ENCODE data around the gene EME1. TPM values are rescaled to one million over a fixed set of nuclear protein-coding genes. Genes with fewer than 3 reads are reported as not detected.
A peak's percentile ranks its signal among the peaks of the same experiment; 100 is the strongest.

EME1 gene
- total RNA-seq, 2 donors from 2014 or later, result 0.55 to 1.3 TPM

- H3K9me3 ChIP-seq (ENCODE audit: control insufficient read depth, low read length, poor library complexity, severe bottlenecking), result no peaks in the 10 kb centered on the region
- Mint-ChIP-seq H3K4me3 (peak overlapping the region; percentile 19), H3K27ac (no peak overlapping the region), H3K4me1 (no peaks in the 10 kb centered on the region), H3K36me3 (ENCODE audit: low read depth) (no peaks in the 10 kb centered on the region), H3K27me3 (no peaks in the 10 kb centered on the region)
- no peak for ATAC-seq
- DNase-seq, result no peak
Measured at GRCh38 chr17:50379351-50380132, 6.5 kb downstream of the EME1 start.

DNA sequence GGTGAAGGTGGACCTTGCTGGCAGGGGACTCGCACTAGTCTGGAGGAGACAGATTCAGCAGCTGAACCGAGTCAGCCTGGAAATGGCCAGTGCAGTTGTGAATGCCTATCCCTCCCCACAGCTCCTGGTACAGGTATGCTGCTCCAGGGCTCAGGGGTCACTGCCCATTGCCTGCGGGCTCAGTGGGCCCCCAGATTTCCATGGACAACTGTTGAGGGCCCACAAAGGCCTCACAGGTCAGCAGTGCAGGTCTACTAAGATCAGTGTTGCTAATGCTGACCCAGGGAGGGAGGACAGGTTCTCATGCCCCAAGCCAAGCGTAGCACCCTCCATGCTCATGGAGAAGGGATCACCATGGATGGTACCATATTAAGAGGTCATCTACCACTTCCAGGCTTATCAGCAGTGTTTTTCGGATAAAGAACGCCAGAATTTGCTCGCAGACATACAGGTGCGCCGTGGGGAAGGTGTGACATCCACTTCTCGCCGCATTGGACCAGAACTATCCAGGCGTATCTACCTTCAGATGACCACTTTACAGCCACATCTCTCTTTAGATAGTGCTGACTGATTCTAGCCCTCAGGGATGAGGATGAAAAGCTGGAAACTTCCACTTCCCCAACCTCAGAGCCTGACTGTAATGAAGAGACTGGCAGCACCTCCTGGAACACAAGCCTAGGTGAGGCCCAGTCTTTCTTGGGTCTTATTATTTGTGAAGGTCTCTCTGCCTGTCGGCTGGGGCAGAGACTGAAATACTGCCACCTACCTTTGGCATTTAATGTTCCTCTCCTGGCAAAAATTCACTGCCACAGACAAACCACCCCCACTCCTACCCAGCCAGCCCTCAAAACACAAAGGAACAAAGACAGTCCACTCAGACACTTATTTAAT, 7.6 kb downstream of the EME1 start:
- Mint-ChIP-seq H3K27ac (no peak overlapping the region), H3K4me3 (no peak overlapping the region), H3K27me3 (no peaks in the 10 kb centered on the region), H3K36me3 (ENCODE audit: low read depth) (peaks cover 4% of the 10 kb centered on the region), H3K4me1 (peaks cover 3% of the 10 kb centered on the region)
- no peaks in the 10 kb centered on the region for H3K9me3 ChIP-seq (ENCODE audit: control insufficient read depth, low read length, poor library complexity, severe bottlenecking)
- peak; percentile 8 for ATAC-seq
- DNase-seq, result no peak

DNA sequence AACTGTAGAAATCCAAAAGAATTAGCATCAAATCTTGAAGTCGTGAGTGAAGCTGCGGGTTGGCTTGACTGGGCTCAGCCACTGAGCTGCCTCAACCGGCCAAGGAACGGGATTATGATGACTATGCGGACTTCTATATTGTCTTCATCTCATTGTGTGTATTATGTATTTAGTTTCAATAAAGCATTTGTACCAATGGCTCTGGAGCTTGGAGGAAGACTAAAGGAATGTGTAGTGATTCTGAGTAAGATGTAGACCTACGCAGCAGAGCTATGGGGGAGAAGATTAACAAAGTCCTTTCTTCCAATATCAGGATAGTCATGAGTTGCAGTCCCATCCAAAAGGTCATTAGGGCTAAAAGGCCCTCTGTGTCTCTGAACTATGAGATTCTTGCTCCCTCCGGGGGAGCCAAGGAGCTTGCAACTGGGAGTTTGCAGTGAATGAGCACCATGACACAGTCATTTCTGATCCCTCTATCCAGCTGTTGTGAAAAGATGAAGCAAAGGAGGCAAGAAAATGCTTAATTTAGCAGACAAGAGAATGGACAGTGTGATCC, 8.3 kb downstream of the EME1 start:
- Mint-ChIP-seq H3K4me3 (no peak overlapping the region), H3K4me1 (peaks cover 3% of the 10 kb centered on the region), H3K36me3 (ENCODE audit: low read depth) (peaks cover 4% of the 10 kb centered on the region), H3K27ac (no peak overlapping the region), H3K27me3 (no peaks in the 10 kb centered on the region)
- DNase-seq, result no peak
- H3K9me3 ChIP-seq (ENCODE audit: control insufficient read depth, low read length, poor library complexity, severe bottlenecking), result no peaks in the 10 kb centered on the region
- ATAC-seq, result no peak

GRCh38 chr17:50381920-50382319, 8.9 kb downstream of the EME1 start:
- peaks cover 4% of the 10 kb centered on the region for H3K36me3 Mint-ChIP-seq (ENCODE audit: low read depth)
- no peak for DNase-seq

DNA sequence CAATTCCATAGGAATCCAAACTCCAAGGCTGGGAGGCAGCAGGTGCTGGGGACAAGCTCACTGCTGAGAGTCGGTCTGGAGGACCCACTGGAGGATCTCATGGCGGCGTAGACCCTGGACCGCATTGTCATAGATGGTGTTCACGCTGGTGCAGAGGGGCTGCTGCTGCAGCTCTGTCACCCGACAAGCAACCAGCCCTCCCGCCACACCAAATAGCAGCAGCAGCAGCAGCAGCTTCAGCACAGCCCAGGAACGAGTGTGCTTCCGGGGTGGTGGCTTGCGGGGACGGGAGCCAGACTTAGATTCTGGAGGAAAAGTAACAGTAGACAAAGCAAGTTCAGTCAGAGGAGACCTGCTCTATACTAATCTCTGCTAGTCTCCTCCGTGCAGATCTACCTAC, 9.9 kb downstream of the EME1 start:
- Mint-ChIP-seq H3K27ac (no peak overlapping the region), H3K36me3 (ENCODE audit: low read depth) (peaks cover 4% of the 10 kb centered on the region), H3K27me3 (no peaks in the 10 kb centered on the region), H3K4me1 (peaks cover 8% of the 10 kb centered on the region), H3K4me3 (no peak overlapping the region)
- no peak for DNase-seq
- ATAC-seq, result no peak
- H3K9me3 ChIP-seq (ENCODE audit: control insufficient read depth, low read length, poor library complexity, severe bottlenecking), result no peaks in the 10 kb centered on the region

More at GRCh38 chr17:50381920-50382319, 8.9 kb downstream of the EME1 start:
- H3K9me3 ChIP-seq (ENCODE audit: control insufficient read depth, low read length, poor library complexity, severe bottlenecking), result no peaks in the 10 kb centered on the region
- ATAC-seq, result no peak
- Mint-ChIP-seq H3K4me3 (no peak overlapping the region), H3K27ac (no peak overlapping the region), H3K4me1 (peaks cover 3% of the 10 kb centered on the region), H3K27me3 (no peaks in the 10 kb centered on the region)

- H3K9me3 ChIP-seq (ENCODE audit: control insufficient read depth, low read length, poor library complexity, severe bottlenecking), result no peaks in the 10 kb centered on the region
- no peaks in the 10 kb centered on the region for H3K27me3 Mint-ChIP-seq
- no peak for ATAC-seq
- peaks cover 10% of the 10 kb centered on the region for H3K4me1 Mint-ChIP-seq
- H3K4me3 Mint-ChIP-seq, result no peak overlapping the region
- H3K27ac Mint-ChIP-seq, result peak overlapping the region; percentile 19
- DNase-seq, result no peak
- peaks cover 4% of the 10 kb centered on the region for H3K36me3 Mint-ChIP-seq (ENCODE audit: low read depth)
Measured at GRCh38 chr17:50386510-50386909, 13.5 kb downstream of the EME1 start.

GRCh38 chr17:50388728-50389127, 15.7 kb downstream of the EME1 start:
- H3K27ac Mint-ChIP-seq, result no peak overlapping the region
- H3K4me3 Mint-ChIP-seq, result no peak overlapping the region
- H3K4me1 Mint-ChIP-seq, result peaks cover 15% of the 10 kb centered on the region
- H3K36me3 Mint-ChIP-seq (ENCODE audit: low read depth), result peaks cover 9% of the 10 kb centered on the region
- DNase-seq, result no peak
- no peak for ATAC-seq
- H3K9me3 ChIP-seq (ENCODE audit: control insufficient read depth, low read length, poor library complexity, severe bottlenecking), result no peaks in the 10 kb centered on the region
- no peaks in the 10 kb centered on the region for H3K27me3 Mint-ChIP-seq

- peaks cover 21% of the 10 kb centered on the region for H3K4me1 Mint-ChIP-seq
- H3K4me3 Mint-ChIP-seq, result no peak overlapping the region
- no peak for ATAC-seq
Measured at GRCh38 chr17:50389534-50389933, 16.5 kb downstream of the EME1 start.

DNA sequence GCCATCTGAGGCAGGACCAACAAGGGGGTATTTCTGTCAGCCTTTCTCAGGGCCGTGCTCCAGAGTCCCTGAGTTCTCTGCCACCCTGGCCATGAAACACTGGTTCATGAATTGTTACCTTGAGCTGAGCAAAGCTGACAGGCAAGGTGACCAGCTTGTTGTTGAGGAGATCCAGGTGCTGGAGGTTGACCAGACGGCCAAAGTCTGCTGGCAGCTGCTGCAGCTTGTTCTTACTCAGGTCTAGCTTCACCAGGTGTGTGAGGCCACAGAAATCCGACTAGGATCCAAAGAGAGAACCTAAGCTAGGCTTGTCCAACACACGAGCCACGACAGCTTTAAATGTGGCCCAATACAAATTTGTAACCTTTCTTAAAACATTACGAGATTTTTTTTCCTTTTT, 19.6 kb downstream of the EME1 start:
- Mint-ChIP-seq H3K4me3 (no peak overlapping the region), H3K27ac (peak overlapping the region; percentile 57), H3K27me3 (no peaks in the 10 kb centered on the region), H3K36me3 (ENCODE audit: low read depth) (peaks cover 5% of the 10 kb centered on the region), H3K4me1 (peaks cover 31% of the 10 kb centered on the region)
- DNase-seq, result no peak
- no peaks in the 10 kb centered on the region for H3K9me3 ChIP-seq (ENCODE audit: control insufficient read depth, low read length, poor library complexity, severe bottlenecking)
- ATAC-seq, result no peak

More at GRCh38 chr17:50389534-50389933, 16.5 kb downstream of the EME1 start:
- Mint-ChIP-seq H3K27me3 (no peaks in the 10 kb centered on the region), H3K36me3 (ENCODE audit: low read depth) (peaks cover 9% of the 10 kb centered on the region), H3K27ac (peak overlapping the region; percentile 41)
- H3K9me3 ChIP-seq (ENCODE audit: control insufficient read depth, low read length, poor library complexity, severe bottlenecking), result no peaks in the 10 kb centered on the region
- DNase-seq, result no peak

- Mint-ChIP-seq H3K36me3 (ENCODE audit: low read depth) (peaks cover 5% of the 10 kb centered on the region), H3K27me3 (no peaks in the 10 kb centered on the region), H3K4me1 (peaks cover 34% of the 10 kb centered on the region), H3K4me3 (no peak overlapping the region), H3K27ac (peak overlapping the region; percentile 57)
- no peaks in the 10 kb centered on the region for H3K9me3 ChIP-seq (ENCODE audit: control insufficient read depth, low read length, poor library complexity, severe bottlenecking)
- DNase-seq (no peak), ATAC-seq (no peak)
Measured at GRCh38 chr17:50393700-50394099, 20.7 kb downstream of the EME1 start.

GRCh38 chr17:50394711-50395110, 21.7 kb downstream of the EME1 start:
- no peaks in the 10 kb centered on the region for H3K27me3 Mint-ChIP-seq

DNA sequence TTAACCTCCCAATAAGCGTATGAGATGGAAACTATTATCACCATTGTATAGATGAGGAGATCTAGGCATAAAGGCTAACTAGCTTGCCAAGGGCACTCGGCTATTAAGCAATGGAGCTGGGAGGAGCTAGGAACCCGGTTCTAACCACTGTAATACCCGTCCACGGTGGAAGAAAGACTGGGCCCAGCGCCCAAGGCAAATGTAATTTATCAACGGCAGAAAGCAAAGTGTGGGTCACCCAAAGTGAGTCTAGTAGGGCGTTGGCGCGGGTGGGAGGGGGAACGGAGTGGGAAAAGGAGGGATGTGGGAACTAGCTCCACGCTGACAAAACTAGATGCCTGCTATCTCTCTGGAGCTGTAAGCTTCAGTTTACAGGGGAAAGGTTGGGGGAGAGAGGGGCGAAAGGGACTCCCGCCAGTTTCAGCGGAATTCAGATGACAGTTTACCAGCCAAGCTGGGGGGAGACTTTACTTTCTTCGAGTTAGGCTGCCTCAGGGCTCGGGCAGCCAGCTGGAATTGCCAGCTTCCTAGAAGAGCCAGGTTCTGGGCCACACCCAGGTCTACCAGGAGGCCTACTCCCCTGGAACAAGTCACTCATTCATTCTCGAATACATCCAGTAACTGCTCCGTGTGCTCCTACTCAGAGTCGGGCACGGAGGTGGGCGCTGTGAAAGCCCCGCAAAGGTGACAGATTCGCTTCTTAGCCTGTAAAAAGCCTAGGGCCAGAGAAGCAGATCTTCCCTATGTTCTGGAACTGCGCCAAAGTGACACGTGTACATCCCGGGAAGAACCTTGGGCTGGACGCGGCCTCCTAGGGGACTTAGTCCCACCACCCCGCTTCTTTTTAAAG, 23.5 kb downstream of the EME1 start:
- H3K9me3 ChIP-seq (ENCODE audit: control insufficient read depth, low read length, poor library complexity, severe bottlenecking), result no peaks in the 10 kb centered on the region
- Mint-ChIP-seq H3K4me1 (peaks cover 31% of the 10 kb centered on the region), H3K27ac (peak overlapping the region; percentile 92), H3K27me3 (no peaks in the 10 kb centered on the region), H3K36me3 (ENCODE audit: low read depth) (peaks cover 5% of the 10 kb centered on the region), H3K4me3 (peak overlapping the region; percentile 96)
- DNase-seq (no peak), ATAC-seq (no peak)

More at GRCh38 chr17:50394711-50395110, 21.7 kb downstream of the EME1 start:
- H3K9me3 ChIP-seq (ENCODE audit: control insufficient read depth, low read length, poor library complexity, severe bottlenecking), result no peaks in the 10 kb centered on the region
- Mint-ChIP-seq H3K36me3 (ENCODE audit: low read depth) (peaks cover 5% of the 10 kb centered on the region), H3K4me1 (peaks cover 34% of the 10 kb centered on the region), H3K27ac (peak overlapping the region; percentile 11), H3K4me3 (peak overlapping the region; percentile 96)
- no peak for DNase-seq
- no peak for ATAC-seq

Measured in T-helper 17 cell (primary cell).